Measurements from ENCODE around the gene RPS4Y2. TPM values are rescaled to one million over a fixed set of nuclear protein-coding genes. Genes with fewer than 3 reads are reported as not detected.

Gene RPS4Y2
- total RNA-seq, 2 donors from 2014 or later = not detected

DNA sequence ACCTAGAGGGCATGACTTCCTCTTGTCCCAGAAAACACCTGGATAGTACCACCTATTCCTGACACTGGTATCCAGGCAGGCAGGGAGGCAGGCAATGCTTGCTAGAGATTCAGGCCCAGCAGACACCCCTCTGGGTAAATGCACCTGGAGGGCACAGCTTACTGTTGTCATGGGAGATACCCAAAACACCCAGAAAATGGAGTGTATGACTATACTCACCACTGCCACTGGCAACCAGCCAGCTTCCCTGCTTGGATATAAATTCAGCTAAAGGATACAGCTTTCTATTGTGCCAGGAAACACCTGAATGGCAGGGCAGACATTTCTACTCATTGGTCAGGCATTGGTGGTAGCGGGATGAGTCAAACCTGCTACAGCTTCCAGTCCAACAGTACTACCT lies 58.9 kb downstream of the RPS4Y2 start:
- Mint-ChIP-seq H3K36me3 (ENCODE audit: low read depth) (no peaks in the 10 kb centered on the region), H3K4me1 (no peaks in the 10 kb centered on the region), H3K9me3 (no peaks in the 10 kb centered on the region), H3K27me3 (ENCODE audit: insufficient read depth) (no peaks in the 10 kb centered on the region), H3K27ac (no peak overlapping the region), H3K4me3 (no peak overlapping the region)
- Histone ChIP-seq H3K4me1 (ENCODE audit: control insufficient read depth, insufficient read depth, low read length) (no peaks in the 10 kb centered on the region), H3K9ac (ENCODE audit: extremely low read depth, low read length, poor library complexity, severe bottlenecking) (no peak overlapping the region), H3K36me3 (ENCODE audit: control insufficient read depth, insufficient read depth, low read length) (no peaks in the 10 kb centered on the region), H3K4me3 (ENCODE audit: low read length) (no peak overlapping the region), H3K9me3 (ENCODE audit: control insufficient read depth, low read length) (peaks cover 9% of the 10 kb centered on the region), H3K27ac (ENCODE audit: low read depth, low read length) (no peak overlapping the region), H3K27me3 (ENCODE audit: control insufficient read depth, insufficient read depth, low read length, poor library complexity, severe bottlenecking) (no peaks in the 10 kb centered on the region)
- TF ChIP-seq CTCF (conservative IDR thresholded peaks at IDR 0.05) = no peak
- 80% methylated on average over 1 of the region's 1 CpG; no CpG with 5 or more reads in 1 of the 2 experiments for WGBS, 2 experiments (ENCODE audit: insufficient coverage in 1 of 2, insufficient read length in 1 of 2)
- no peak for DNase-seq

- Mint-ChIP-seq H3K36me3 (ENCODE audit: low read depth) (no peaks in the 10 kb centered on the region), H3K27me3 (ENCODE audit: insufficient read depth) (no peaks in the 10 kb centered on the region), H3K27ac (no peak overlapping the region), H3K9me3 (no peaks in the 10 kb centered on the region), H3K4me1 (no peaks in the 10 kb centered on the region), H3K4me3 (no peak overlapping the region)
- DNase-seq = no peak
- Histone ChIP-seq H3K9me3 (ENCODE audit: control insufficient read depth, low read length) (peaks cover 9% of the 10 kb centered on the region), H3K4me3 (ENCODE audit: low read length) (no peak overlapping the region), H3K27me3 (ENCODE audit: control insufficient read depth, insufficient read depth, low read length, poor library complexity, severe bottlenecking) (no peaks in the 10 kb centered on the region), H3K4me1 (ENCODE audit: control insufficient read depth, insufficient read depth, low read length) (no peaks in the 10 kb centered on the region), H3K9ac (ENCODE audit: extremely low read depth, low read length, poor library complexity, severe bottlenecking) (no peak overlapping the region), H3K27ac (ENCODE audit: low read depth, low read length) (no peak overlapping the region), H3K36me3 (ENCODE audit: control insufficient read depth, insufficient read depth, low read length) (no peaks in the 10 kb centered on the region)
- 77% methylated on average over 2 of the region's 2 CpGs; no CpG with 5 or more reads in 1 of the 2 experiments for WGBS, 2 experiments (ENCODE audit: insufficient coverage in 1 of 2, insufficient read length in 1 of 2)
- TF ChIP-seq CTCF (conservative IDR thresholded peaks at IDR 0.05) = no peak
These were observed 61.2 kb downstream of the RPS4Y2 start for GRCh38 chrY:20817067-20817466.

Other genes with a start within 250 kb of the RPS4Y2 start
- gene EIF1AY, start 180.3 kb upstream of the RPS4Y2 start, total RNA-seq = 10 to 100 TPM in 1 of 2 donors, not detected in 1; 46.3 TPM